KG1 (cell line): Measurements from ENCODE around the gene ABCC8.

Source experiments
- DNase-seq: peaks from one replicate; lab custom pipeline; 2025; lab: John Stamatoyannopoulos, UW

The ABCC8 gene

DNA sequence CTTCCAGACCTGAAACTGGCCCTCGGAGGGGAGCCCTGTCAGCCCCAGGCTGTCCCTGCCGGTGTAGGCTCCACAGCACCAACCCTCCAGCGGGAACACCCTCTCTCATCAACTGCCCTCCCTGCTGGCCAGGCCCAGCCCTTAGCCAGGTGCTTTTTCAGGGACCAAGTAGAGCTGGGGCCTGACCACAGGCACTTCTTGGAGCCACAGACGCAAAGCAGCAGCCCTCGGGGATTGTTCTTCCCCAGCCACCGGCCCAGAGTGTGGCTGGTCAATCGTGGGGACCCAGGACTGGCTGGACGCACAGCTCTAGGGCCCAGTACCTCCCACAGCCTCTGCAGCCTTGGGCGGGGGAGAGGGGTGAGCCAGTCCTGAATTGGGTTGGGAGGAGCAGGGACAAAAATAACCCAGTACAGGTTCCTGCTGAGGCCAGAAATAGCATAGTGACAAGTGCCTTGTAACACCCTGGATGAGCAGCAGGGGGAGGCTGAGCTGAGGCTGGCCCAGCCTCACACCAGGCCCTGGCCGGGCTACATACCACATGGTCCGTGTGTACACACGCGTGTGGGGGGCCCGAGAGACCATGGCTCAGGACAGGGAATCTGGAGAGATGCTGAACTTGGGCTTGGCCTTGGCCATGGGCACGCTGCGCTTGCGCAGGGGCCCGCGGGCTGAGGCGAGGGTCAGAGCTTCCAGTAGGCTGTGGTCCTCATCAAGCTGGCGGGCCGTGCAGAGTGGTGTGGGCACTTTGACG is 90.1 kb downstream of the ABCC8 start:
- peak; percentile 20 for DNase-seq

DNA sequence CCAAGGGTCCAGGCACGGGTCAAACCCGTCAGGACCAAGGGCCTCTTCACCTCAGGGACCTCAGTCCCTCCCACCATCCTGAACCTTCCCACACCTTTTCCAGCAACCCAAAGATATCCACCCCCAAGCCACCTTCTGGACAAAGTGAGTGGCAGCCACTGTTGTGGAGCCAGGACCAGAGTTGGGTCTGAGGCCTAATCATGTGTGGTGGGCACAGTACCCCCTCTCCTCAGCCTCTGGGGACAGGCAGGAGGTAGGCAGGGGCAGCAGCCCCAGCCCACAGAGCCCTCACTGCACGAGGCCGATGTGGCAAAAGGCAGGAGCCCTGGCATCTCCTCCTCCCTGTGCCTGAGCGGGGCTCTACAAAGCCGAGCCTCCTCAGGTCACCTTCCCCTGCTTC is 90.7 kb downstream of the ABCC8 start:
- no peak for DNase-seq

DNA sequence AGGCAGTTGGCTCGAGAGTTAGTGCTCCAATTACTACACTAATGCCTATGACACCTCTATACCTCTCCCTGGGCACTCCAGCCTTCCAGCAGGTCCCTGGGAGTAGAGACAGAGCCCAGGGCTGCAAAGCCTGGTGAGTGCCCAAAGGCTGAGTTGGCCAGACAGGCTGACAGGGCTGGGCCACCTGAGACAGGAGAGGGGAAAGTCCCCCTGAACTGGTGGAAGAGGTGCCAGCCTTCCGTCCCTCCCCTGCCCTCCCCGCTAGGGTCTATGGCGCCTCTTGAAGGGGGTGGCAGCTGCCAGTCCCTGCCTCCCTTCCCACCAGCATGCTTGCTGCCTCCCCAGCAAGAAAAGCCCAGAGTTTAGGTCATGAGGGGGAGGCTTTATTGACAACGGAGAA is 91.2 kb downstream of the ABCC8 start:
- no peak for DNase-seq

DNA sequence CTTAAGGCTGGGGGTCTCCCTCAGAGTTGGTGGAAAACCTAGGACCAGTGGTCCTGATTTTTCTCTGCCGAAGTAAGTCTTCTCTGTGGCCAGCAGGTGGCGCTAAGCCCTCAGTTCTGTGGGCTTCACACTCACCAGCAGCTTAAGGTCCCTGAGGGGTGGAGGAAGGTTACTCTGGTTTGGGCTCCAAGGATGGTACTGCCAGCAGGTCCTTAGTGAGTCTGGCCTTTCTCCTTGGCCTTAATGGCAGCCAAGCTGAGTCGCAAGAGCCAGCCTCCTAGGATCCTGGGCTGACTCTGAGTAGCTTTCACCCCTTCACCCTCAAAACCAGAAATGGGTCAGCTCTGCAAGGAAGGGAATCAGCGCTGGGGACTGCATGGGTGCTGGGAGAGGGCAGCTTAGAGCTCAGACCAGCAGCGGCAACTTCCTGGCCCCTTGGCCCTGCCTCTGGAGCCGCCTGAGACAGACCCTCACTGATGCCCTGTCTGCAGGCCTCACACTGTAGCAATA is 92.6 kb downstream of the ABCC8 start:
- peak; percentile 83 for DNase-seq

DNA sequence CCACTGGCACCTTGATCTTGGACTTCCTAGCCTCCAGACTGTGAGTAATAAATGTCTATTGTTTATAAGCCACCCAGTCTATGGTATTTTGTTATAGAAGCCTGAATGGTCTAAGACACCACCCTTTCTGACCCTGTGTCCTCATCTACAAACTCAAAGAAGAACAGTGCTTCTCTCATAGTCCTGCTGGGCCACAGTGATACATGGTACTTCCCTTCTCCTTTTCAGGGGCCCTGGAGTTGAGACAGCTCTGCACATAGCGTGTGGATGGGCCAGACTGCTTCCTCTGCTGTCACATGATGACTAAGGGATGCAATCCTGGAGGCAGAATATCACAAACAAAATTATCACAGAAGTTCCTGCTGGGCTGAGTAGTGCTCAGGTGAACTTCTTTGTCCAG is 93.2 kb downstream of the ABCC8 start:
- no peak for DNase-seq

DNA sequence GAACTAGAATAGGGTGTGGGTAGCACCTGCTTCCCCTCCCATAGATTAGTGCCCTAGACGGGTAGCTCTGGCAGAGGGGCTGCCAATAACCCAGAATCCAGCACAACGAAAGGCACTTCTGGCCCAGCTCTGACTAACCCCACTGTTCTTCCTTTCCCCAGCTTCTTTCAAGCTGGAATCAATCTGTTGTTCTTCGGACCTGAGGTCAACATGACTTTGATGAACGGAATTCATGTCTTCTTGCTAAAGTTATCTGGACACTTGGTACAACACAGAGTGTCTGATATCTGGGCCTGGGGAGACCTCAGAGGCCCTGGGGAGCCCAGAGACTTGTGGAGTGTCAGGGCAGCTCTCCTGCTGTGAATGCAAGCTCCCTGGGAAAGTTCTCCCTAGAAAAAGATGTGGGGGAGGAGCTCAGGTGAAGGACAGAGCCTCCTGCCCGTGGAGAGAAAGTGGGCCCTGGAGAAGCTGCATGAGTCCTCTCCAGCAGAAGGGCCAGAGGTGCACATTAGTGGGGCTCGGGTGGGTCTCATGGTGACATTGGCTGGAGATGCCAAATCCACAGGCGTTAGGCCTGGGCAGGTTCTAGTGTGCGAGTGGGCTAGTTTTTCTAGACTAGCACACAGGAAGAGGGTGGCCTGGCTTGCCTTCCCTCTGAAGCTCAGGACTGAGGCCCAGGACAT is 94.5 kb downstream of the ABCC8 start:
- no peak for DNase-seq

DNA sequence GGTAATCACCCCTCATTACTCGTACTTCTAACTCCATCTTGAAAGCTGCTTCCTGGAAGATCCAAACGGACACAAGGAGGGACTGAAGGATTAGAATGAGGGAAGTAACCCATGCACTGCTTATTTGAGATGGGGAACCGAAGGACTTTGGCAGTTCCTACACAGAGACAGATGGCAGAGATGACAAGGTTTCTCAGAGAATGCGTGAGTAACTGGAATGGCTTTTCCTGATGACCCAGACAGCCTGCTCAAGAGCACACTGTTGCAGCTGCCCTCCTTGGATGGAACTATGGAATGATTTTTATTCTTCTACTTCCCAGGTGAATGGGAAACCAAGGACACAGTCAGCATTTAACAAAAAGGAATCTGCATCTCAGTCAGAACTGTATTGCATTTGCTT is 95.5 kb downstream of the ABCC8 start:
- no peak for DNase-seq

DNA sequence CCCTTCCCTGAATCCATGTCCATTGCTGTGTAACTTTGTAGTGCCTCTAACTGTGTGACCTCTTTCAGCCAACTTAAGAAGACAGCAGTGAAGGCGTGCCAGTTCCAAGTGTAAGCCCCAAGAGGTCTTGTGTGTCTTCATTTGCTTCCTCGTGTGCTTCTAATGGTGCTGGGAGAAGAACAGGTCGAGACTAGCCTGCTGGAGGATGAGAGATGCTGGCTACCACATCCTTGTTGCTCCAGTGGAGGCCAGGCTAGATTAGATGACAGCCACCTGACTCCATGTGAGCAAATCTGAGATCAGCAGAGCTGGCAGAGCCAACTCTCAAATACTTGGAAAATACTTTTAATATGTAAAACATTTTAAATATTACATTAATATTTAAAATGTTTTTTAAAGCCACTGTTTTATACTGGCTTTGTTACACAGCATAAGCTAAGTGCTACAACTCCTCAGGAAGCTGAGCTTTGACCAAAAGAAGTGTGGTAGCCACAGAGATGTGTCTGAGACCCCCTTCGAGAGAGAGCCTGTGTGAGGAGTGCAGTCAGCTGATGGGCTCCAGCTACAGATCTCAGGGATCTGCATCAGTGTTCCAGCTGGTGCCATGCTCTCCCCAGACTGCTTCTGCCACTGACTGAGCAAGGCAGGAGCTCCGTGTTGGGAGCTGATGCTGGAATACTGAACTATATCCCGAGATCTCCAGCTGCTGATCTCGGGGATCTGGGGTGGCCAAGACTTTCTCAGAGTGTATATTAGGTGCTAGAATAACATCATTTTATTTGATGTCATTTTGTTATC is 97.1 kb downstream of the ABCC8 start:
- no peak for DNase-seq

DNA sequence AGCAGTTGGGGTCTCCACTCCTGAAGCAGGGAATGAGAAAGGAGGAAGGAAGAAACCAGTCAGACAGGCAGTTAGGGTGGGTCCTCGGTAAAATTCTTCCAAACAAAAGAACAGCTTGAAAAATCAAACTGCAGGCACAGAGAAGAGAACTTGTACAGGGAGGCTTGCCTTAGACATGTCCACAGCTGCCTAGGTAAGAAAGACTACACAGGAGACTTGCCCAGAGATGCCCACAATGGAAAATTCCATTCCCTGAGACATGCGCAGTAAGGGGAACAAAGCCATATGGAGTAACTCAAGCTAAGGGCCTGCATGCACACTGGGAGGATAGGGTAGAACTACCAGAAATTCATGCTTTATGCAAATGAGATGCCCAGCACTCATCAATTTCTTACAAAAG is 98.0 kb downstream of the ABCC8 start:
- no peak for DNase-seq

DNA sequence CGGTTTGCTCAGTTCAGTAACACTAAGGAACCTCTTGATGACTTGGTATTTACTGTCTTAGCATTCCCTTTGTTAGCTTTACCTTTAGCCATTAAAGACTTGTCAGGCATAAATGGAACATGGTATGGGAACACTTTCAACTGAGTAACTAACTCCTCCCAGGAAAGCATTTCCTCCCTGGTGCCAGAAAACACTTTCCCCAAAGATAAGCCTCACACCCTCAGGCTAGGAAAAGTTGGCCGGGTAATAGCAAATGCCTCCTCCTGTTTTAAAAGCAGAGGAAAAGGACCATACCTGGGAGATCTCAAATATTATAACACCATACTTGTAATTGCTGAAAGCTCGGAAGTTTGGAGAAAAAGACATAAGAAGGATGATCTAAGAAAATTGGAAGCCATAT is 100.2 kb downstream of the ABCC8 start:
- DNase-seq, result no peak

DNA sequence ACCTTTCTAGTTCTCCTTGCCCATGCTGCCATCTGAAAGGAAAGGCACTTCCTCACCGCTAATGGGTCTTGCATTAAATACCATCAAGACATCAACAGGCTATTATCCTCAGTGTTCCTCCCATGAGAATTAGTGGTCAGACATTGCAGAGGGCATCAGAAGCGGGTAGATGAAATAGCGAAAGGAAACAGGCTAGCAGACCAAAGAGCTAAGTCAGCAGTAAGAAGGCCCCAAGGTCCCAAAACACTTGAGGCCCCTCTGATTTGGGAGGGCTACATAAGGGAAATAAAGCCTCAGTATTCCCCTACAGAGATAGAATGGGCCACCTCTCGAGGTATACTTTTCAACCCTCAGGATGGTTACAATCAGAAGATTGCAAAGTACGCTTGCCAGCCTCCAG is 101.1 kb downstream of the ABCC8 start:
- no peak for DNase-seq

DNA sequence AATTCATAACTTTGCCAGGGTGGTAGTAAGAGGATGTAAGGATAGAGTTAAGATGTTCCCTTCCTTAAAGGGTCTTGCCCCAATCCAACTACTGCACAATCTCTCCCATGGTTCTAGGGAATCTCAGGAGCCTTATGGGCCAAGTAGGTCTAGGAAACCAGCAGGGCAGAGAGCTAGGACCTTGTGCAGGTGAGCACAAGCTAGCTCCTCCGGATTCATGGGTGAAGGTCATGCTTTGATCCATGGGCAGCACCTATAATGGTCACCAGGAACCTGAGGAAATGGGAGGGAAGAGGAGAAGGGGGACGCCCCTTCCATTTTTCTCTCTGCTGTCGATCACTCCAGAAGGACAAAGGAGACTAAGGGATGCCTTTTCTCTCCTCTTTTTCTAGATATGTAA is 105.0 kb downstream of the ABCC8 start:
- DNase-seq, result no peak

DNA sequence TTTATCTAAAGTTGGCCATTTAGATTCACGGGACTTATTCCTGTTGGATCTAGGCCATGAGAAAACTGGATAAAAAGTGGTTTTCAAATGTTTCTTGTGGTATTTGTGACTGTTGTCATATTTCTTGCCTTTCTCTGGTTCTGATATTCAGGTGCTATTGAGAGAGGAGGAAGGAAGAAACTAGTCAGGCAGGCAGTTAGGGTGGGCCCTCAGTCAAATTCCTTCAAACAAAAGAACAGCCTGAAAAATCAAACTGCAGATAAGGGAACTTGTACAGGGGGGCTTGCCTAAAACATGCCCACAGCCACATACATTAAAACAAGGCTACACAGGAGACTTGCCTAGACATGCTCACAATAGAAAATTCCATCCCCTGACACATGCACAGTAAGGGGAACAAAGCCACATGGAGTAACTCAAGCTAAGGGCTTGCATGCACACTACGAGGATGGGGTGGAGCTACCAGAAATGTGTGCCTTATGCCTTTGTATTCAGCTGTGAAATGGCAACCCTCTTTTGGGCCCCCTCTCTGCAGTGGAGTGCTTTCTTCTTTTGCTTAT is 106.9 kb downstream of the ABCC8 start:
- DNase-seq, result no peak

DNA sequence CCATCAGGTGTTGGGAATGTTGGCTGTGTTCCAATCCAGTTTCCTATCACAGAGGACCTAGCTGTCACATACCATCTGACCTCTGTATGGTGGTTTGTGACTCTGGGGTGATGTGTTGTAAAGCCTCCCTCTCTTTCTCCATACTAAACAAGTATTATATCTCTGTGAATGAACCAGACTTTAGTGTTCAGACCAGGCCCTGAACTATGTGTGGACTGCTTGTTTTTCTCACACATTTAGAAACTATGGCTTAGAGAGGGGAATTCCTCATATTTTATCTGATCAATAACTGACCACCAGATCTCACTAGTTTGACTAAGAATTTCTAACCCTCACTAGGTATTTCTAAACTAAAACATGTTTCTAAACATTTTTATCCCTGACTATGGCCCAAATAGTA is 107.6 kb downstream of the ABCC8 start:
- DNase-seq, result no peak

DNA sequence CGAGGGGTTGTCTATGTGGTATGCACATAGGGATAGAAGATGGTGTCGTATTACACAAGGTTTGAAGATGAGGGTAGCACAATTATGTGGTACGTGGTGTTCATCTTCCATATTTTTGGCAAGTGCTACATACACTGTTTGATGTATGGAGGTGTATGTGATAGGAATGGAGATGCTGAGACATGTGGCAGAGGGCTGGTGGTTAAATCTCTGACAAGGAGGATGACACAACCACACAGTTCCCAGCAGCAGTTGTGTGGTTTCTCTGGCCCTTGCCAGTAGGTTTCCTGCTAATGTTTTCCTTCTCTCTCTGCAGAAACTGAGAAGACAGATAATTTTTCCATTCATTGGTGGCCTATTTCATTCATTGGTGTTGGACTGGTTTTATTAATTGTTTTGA is 108.1 kb downstream of the ABCC8 start:
- no peak for DNase-seq

DNA sequence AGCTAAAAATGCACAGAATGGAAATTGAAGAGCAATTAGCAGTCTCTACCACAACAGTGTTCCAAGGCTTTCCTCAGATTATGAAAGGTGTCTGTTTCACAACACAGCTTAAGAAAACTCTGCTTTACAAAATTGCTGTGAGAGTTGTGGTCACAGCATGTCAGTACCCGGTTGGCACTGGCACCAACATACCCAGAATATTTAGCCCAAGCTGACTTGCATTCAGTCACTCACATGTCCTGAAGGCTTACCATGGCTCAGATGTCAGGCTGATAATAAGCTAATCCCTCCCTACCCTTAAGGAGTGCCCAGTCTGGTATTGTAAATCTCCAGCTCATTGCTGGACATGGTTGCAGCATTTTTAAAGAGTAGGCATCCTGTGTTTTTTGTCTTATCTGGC is 110.2 kb downstream of the ABCC8 start:
- DNase-seq, result no peak

DNA sequence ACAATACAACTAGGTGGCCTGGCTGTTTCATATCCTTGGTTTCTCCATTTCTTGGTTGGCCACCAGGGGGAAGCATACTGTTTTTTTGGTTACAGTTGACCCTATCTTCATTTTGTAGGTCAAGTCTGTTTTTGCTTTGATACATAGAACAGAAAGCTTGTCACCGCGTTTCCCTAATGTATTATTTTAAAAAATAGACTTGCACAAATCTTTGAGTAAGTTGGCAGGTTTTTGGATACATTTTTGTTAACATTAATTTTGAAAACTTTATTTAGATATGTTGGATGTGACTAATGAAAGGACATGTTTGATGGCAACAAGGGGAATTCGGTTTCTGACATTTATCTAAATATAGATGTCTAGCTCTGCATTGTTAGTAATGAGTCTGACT is 122.0 kb downstream of the ABCC8 start:
- peak; percentile 42 for DNase-seq

DNA sequence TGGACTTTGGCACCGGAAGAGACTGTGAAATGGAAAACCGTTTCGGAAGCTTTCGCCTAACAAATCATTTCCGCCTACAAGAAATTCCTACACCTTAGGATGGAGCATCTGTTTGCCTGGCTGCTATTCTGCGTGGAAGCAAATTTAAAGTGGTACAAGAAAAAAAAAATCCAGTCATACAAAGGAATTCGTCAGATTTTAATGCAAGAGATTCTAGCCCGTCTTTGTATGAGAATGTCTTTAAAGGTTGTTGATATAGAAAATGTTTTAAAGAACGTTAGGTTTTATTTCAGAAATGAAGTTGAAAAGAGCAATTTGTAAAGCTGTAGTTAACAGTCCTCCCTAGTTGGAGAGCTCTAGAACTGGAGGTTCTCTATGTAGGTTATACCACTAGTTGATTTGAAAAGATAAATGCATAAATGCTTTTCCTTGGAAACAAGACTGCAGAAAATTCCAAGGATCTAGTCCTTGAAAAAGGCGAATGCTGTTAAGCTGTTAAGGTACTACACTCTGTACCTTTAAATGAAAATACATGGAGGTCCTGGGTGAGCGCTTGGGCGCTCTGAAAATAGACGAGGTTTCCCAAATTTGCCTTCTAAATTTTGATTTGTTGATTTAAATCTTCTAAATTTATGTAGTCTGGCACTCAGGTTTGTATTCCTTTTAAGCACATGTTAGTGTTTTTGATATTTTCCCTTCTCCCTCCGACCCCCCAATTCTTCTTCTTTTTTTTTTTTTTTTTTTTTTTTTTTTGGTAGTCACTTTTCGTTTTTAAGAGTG is 122.6 kb downstream of the ABCC8 start:
- no peak for DNase-seq

DNA sequence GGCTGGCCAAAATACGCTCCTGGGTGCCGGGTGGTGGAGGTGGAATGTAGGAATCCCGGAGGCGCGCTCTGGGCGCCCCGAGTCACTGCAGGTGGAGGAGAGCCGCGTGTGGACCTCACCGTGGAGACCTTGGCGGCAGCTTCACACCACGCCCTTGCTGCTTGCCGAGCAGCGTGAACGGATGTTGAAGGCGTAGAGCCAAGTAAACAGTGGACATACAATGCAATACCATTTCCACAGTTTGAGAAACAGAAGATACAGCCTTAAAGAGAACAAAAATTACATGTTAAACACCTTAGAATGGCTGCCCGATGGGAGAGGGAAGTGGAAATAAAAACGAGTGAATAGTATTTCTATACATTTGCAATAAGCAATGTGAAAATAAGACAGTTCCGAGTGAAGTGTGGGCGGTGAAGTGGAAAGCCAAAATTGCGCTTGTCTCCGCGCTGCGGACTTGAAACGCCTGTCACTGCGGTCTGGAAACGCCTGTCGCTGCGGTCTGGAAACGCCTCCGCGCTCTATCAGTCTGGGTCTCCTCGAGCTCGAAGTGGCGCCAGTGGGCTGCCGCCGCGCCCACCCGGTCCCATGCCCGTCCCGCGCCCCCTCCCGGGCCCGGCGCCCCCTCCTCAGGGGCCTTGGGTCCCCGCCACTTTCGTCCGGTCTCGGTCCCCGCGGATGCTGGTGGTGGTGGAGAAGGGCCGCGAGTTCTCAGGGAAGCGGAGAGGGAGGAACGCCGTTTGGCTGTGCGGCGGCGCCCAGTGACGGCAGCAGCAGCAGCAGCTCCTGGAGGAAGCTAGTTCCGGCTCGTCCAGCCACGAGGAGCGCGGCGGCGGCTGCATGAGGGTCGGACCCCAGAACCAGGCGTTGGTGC is 123.5 kb downstream of the ABCC8 start:
- peak; percentile 13 for DNase-seq

DNA sequence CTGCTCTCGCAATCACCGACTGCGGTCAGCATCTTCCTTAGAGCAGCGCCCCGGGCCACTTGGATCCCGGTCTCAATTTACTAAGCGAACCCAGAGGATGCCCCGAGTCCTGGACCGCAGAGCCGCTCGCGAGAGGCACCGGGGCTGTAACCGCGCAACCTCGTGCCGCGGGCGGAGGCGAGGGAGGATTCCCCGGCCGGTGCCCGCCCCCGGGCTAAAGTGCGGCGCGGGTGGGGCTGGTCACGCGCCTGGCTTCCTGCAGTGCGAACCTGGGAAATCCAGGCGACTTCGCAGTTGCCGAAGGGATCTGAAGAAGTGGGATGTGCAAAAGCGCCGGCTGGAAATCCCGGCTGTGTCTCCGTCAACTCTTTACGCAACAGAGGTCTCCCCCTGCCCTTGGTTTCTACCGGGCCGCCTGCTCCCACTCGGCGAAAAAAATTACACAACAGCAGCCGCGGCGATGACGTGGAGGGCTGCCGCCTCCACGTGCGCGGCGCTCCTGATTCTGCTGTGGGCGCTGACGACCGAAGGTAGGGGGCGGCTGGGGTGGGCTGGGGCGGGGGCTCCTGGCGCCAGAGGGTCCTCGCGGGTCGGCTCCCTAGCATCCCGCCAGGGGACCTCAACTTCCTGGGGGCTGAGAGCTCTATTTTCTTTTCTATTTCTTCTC is 125.0 kb downstream of the ABCC8 start, which contains the start of gene NCR3LG1:
Gene NCR3LG1, plus strand, starts transcription at position 291 of the 667 bp plus-strand sequence. Its CDS starts 170 bp downstream, at position 461.
- peak; percentile 15 for DNase-seq
